Thymus (tissue), 11 donors: Measurements from ENCODE around the gene ICA1. TPM values are rescaled to one million over a fixed set of nuclear protein-coding genes. Genes with fewer than 3 reads are reported as not detected.
A peak's percentile ranks its signal among the peaks of the same experiment; 100 is the strongest.

Experiments used
- DNase-seq, 9 donors: peaks; one replicate each; pipeline ENCODE4 v3.0.0-alpha.2; 2013; ENCODE audit warnings: low spot score in 9 of 9, low read depth in 6 of 9, missing footprints in 1 of 9
- H3K27ac ChIP-seq, 2 donors: one replicate each; pipeline ENCODE4 v1.5.1; 2013; ENCODE audit warnings: control low read depth in 1 of 2, low read depth in 1 of 2, low read length in 1 of 2, mild to moderate bottlenecking in 1 of 2, moderate library complexity in 1 of 2
- H3K27me3 ChIP-seq, 2 donors: one replicate each; pipeline ENCODE4 v1.5.1; 2013; ENCODE audit warnings: low read length in 1 of 2; ENCODE audit not compliant: control insufficient read depth in 2 of 2, insufficient read depth in 1 of 2
- H3K36me3 ChIP-seq, 2 donors: one replicate each; pipeline ENCODE4 v1.5.1; 2013; ENCODE audit warnings: low read length in 1 of 2, mild to moderate bottlenecking in 1 of 2, moderate library complexity in 1 of 2; ENCODE audit not compliant: control insufficient read depth in 2 of 2, insufficient read depth in 2 of 2
- H3K4me1 ChIP-seq, 2 donors: one replicate each; pipeline ENCODE4 v1.5.1; 2013; ENCODE audit warnings: low read length in 2 of 2; ENCODE audit not compliant: control insufficient read depth in 2 of 2, insufficient read depth in 2 of 2
- H3K4me3 ChIP-seq, 2 donors: one replicate each; pipeline ENCODE4 v1.5.1; 2013; ENCODE audit warnings: low read length in 2 of 2, control low read depth in 1 of 2, mild to moderate bottlenecking in 1 of 2
- H3K9me3 ChIP-seq, 2 donors: one replicate each; pipeline ENCODE4 v1.5.1; 2013; ENCODE audit warnings: low read length in 1 of 2, mild to moderate bottlenecking in 1 of 2; ENCODE audit not compliant: control insufficient read depth in 2 of 2, insufficient read depth in 1 of 2
- WGBS: extraction: QIAGEN DNeasy Blood & Tissue Kit; methylation state at CpG from one replicate; pipeline ENCODE4 v1.1.7; 2013; 5-methylcytosine and 5-hydroxymethylcytosine counted together
- polyA plus RNA-seq: library from polyadenylated mRNA; stranded (reverse); fragments of 200-250 nt; gene quantifications from one replicate; pipeline ENCODE4 v1.2.3, GENCODE V29; 2013
- total RNA-seq: library from RNA; stranded (reverse); fragments of 120-200 nt; gene quantifications from one replicate; pipeline ENCODE4 v1.2.4, GENCODE V29; 2013
- donor health status: healthy.

The ICA1 gene
- total and polyA plus RNA-seq, 2 donors = 6.3 to 18.5 TPM

- Histone ChIP-seq H3K4me3 (no peak overlapping the region), H3K27me3 (no peaks in the 10 kb centered on the region), H3K27ac (no peak overlapping the region), H3K36me3 (no peaks in the 10 kb centered on the region), H3K4me1 (peaks cover 3 to 25% of the 10 kb centered on the region in 2 donors), H3K9me3 (no peaks in the 10 kb centered on the region)
- DNase-seq = no peak
Measured at GRCh38 chr7:8178353-8178752, 83.6 kb downstream of the ICA1 start.

- no peak overlapping the region for H3K4me3 ChIP-seq
- no peaks in the 10 kb centered on the region for H3K27me3 ChIP-seq
- DNase-seq = peak in 1 of 9 donors; percentile 47
- no peaks in the 10 kb centered on the region for H3K36me3 ChIP-seq
- peak overlapping the region in 1 of 2 donors; percentile 85 for H3K27ac ChIP-seq
- no peaks in the 10 kb centered on the region for H3K9me3 ChIP-seq
- WGBS = 74% methylated on average over 4 of the region's 4 CpGs
- peaks cover 3 to 25% of the 10 kb centered on the region in 2 donors for H3K4me1 ChIP-seq
Measured at GRCh38 chr7:8177109-8177933, 84.6 kb downstream of the ICA1 start.

GRCh38 chr7:8176370-8177081, 85.4 kb downstream of the ICA1 start:
- WGBS = 44% methylated on average over 10 of the region's 10 CpGs
- Histone ChIP-seq H3K4me1 (peaks cover 3 to 25% of the 10 kb centered on the region in 2 donors), H3K27ac (peak overlapping the region; percentile 73 to 85), H3K4me3 (no peak overlapping the region), H3K27me3 (no peaks in the 10 kb centered on the region), H3K9me3 (no peaks in the 10 kb centered on the region), H3K36me3 (no peaks in the 10 kb centered on the region)
- peak; percentile 46 to 92 (median 73) for DNase-seq

GRCh38 chr7:8175929-8176369, 86.0 kb downstream of the ICA1 start:
- H3K4me1 ChIP-seq = peaks cover 3 to 25% of the 10 kb centered on the region in 2 donors
- no peaks in the 10 kb centered on the region for H3K27me3 ChIP-seq
- no peak overlapping the region for H3K4me3 ChIP-seq
- WGBS = 60% methylated on average over 6 of the region's 6 CpGs
- no peaks in the 10 kb centered on the region for H3K36me3 ChIP-seq
- H3K27ac ChIP-seq = peak overlapping the region; percentile 73 to 85
- H3K9me3 ChIP-seq = no peaks in the 10 kb centered on the region
- no peak for DNase-seq

- Histone ChIP-seq H3K9me3 (no peaks in the 10 kb centered on the region), H3K4me3 (no peak overlapping the region), H3K36me3 (no peaks in the 10 kb centered on the region), H3K27me3 (no peaks in the 10 kb centered on the region), H3K4me1 (peaks cover 3 to 21% of the 10 kb centered on the region in 2 donors), H3K27ac (no peak overlapping the region)
- no peak for DNase-seq
- 98% methylated on average over 5 of the region's 5 CpGs for WGBS
Measured at GRCh38 chr7:8172372-8173354, 89.3 kb downstream of the ICA1 start.

GRCh38 chr7:8169171-8169570, 92.8 kb downstream of the ICA1 start:
- WGBS = 99% methylated on average over 1 of the region's 1 CpG
- H3K36me3 ChIP-seq = no peaks in the 10 kb centered on the region
- no peak for DNase-seq

GRCh38 chr7:8168336-8168735, 93.6 kb downstream of the ICA1 start:
- Histone ChIP-seq H3K27me3 (no peaks in the 10 kb centered on the region), H3K4me1 (no peaks in the 10 kb centered on the region), H3K27ac (no peak overlapping the region), H3K4me3 (no peak overlapping the region), H3K9me3 (no peaks in the 10 kb centered on the region), H3K36me3 (no peaks in the 10 kb centered on the region)
- 95% methylated on average over 3 of the region's 3 CpGs for WGBS
- DNase-seq = no peak

More at GRCh38 chr7:8169171-8169570, 92.8 kb downstream of the ICA1 start:
- Histone ChIP-seq H3K4me3 (no peak overlapping the region), H3K27ac (no peak overlapping the region), H3K9me3 (no peaks in the 10 kb centered on the region), H3K4me1 (no peaks in the 10 kb centered on the region), H3K27me3 (no peaks in the 10 kb centered on the region)

GRCh38 chr7:8165150-8165549, 96.8 kb downstream of the ICA1 start:
- H3K27ac ChIP-seq = no peak overlapping the region
- no peak overlapping the region for H3K4me3 ChIP-seq
- no peaks in the 10 kb centered on the region for H3K9me3 ChIP-seq
- H3K36me3 ChIP-seq = no peaks in the 10 kb centered on the region
- H3K4me1 ChIP-seq = no peaks in the 10 kb centered on the region
- no peaks in the 10 kb centered on the region for H3K27me3 ChIP-seq
- WGBS = 30% methylated on average over 4 of the region's 4 CpGs
- DNase-seq = no peak
